ENCODE data around the gene LTB4R2.

GRCh38 chr14:24262821-24263733 lies 46.9 kb upstream of the LTB4R2 start, which contains the start of gene TGM1:
- no peak for TF ChIP-seq CTCF (IDR thresholded peaks at IDR 0.05)
- TF ChIP-seq POLR2A (IDR thresholded peaks at IDR 0.05) = no peak

Data from adrenal gland (tissue), 5 donors.